IPS-NIHi7 (cell line): Measurements from ENCODE around the gene PIGBOS1.
A peak's percentile ranks its signal among the peaks of the same experiment; 100 is the strongest.
"Not testable (repeated sequence)": the region's sequence is repeated elsewhere in the genome, so short reads cannot be mapped to it uniquely, and the experiment has no call there.

ENCODE experiments used
- DNase-seq: peaks from one replicate; pipeline ENCODE4 v3.0.0; 2012; ENCODE audit warnings: mixed read lengths; ENCODE audit errors: extremely low spot score

Gene PIGBOS1

GRCh38 chr15:55318588-55319494 lies at the start of gene PIGBOS1, which contains the start of gene PIGB:
TSS of gene PIGBOS1 (minus strand) at chr15:55319123. CDS start at chr15:55317792, 1,331 bp downstream.
TSS of gene PIGB (plus strand) at chr15:55319222. CDS start at chr15:55319251, 29 bp downstream.
- peak; percentile 87 for DNase-seq

- DNase-seq: no peak
Measured at GRCh38 chr15:55366981-55367380, 48.1 kb upstream of the PIGBOS1 start.

GRCh38 chr15:55362641-55363040 lies 43.7 kb upstream of the PIGBOS1 start:
- DNase-seq: no peak

GRCh38 chr15:55361048-55361447 lies 42.1 kb upstream of the PIGBOS1 start:
- no peak for DNase-seq

GRCh38 chr15:55360256-55360655 lies 41.3 kb upstream of the PIGBOS1 start:
- DNase-seq: no peak

GRCh38 chr15:55358471-55358870 lies 39.5 kb upstream of the PIGBOS1 start:
- no peak for DNase-seq

GRCh38 chr15:55357774-55358173 lies 38.9 kb upstream of the PIGBOS1 start:
- no peak for DNase-seq

- no peak for DNase-seq
Measured at GRCh38 chr15:55356985-55357585, 38.2 kb upstream of the PIGBOS1 start.

- DNase-seq: peak; percentile 21
Measured at GRCh38 chr15:55353025-55353424, 34.1 kb upstream of the PIGBOS1 start.

- no peak for DNase-seq
Measured at GRCh38 chr15:55349282-55349681, 30.4 kb upstream of the PIGBOS1 start.

GRCh38 chr15:55348281-55348778 lies 29.4 kb upstream of the PIGBOS1 start:
- DNase-seq: peak; percentile 52

GRCh38 chr15:55344206-55344605 lies 25.3 kb upstream of the PIGBOS1 start:
- peak; percentile 35 for DNase-seq

- DNase-seq: no peak
Measured at GRCh38 chr15:55343168-55343567, 24.2 kb upstream of the PIGBOS1 start.

GRCh38 chr15:55337160-55337559 lies 18.2 kb upstream of the PIGBOS1 start:
- no peak for DNase-seq

GRCh38 chr15:55334997-55335396 lies 16.1 kb upstream of the PIGBOS1 start:
- no peak for DNase-seq

GRCh38 chr15:55334371-55334770 lies 15.4 kb upstream of the PIGBOS1 start:
- no peak for DNase-seq

GRCh38 chr15:55327387-55327786 lies 8.5 kb upstream of the PIGBOS1 start:
- DNase-seq: no peak

- DNase-seq: no peak
Measured at GRCh38 chr15:55322467-55322866, 3.5 kb upstream of the PIGBOS1 start.

GRCh38 chr15:55320963-55321362 lies 2.0 kb upstream of the PIGBOS1 start:
- DNase-seq: no peak

- no peak for DNase-seq
Measured at GRCh38 chr15:55320238-55320550, 1.3 kb upstream of the PIGBOS1 start.

- no peak for DNase-seq
Measured at GRCh38 chr15:55319537-55320237, 764 bp upstream of the PIGBOS1 start.

GRCh38 chr15:55302801-55303200 lies 16.1 kb downstream of the PIGBOS1 start:
- not testable (repeated sequence) for DNase-seq
